IMR-90 (cell line): ENCODE data around the gene GPC5. TPM values are rescaled to one million over a fixed set of nuclear protein-coding genes. Genes with fewer than 3 reads are reported as not detected.

Experiments
- ATAC-seq: fragments of 200-7000 bp; cut with Tn5 transposase; 2 replicates; pipeline ENCODE4 v1.9.1; 2020; ENCODE audit warnings: low read depth, mild to moderate bottlenecking, moderate library complexity
- BruUV-seq: library from RNA; stranded (reverse); fragments of 400-500 nt; replicated peaks from 2 replicates; lab custom pipeline; 2021; lab: Mats Ljungman, UMichigan
- CTCF ChIA-PET: fragments of 300-600 bp; formaldehyde crosslinking; extraction: SDS; loops from one replicate; lab custom pipeline; 2021; ENCODE audit warnings: antibody characterized with exemption; lab: Yijun Ruan, JAX
- POLR2A ChIA-PET: fragments of 300-600 bp; sonication (Branson Sonifier 250); formaldehyde crosslinking; loops from one replicate; lab custom pipeline; 2022; ENCODE audit warnings: antibody characterized with exemption; ENCODE audit not compliant: unreplicated experiment; lab: Charles Lee
- DNase-seq: peaks from one replicate; pipeline ENCODE4 v3.0.0; 2013
- H2AFZ ChIP-seq: replicated peaks from 2 replicates; pipeline ENCODE3; 2013; ENCODE audit warnings: low read length, mild to moderate bottlenecking; ENCODE audit not compliant: poor library complexity
- H2AK5ac ChIP-seq: 2 replicates; pipeline ENCODE4 v1.6.1; 2013; ENCODE audit warnings: low read depth, low read length, inconsistent platforms
- H2AK9ac ChIP-seq: replicated peaks from 2 replicates; pipeline ENCODE3; 2013; ENCODE audit warnings: mild to moderate bottlenecking, low read depth, low read length, moderate library complexity; ENCODE audit not compliant: poor library complexity
- H2BK120ac ChIP-seq: 2 replicates; pipeline ENCODE4 v1.6.1; 2013; ENCODE audit warnings: low read depth, low read length, inconsistent platforms
- H2BK15ac ChIP-seq: 3 replicates; pipeline ENCODE4 v1.6.1; 2013; ENCODE audit warnings: low read depth, low read length, inconsistent platforms
- H2BK20ac ChIP-seq: 2 replicates; pipeline ENCODE4 v1.6.1; 2013; ENCODE audit warnings: low read depth, mild to moderate bottlenecking, inconsistent platforms, low read length, moderate library complexity
- H2BK5ac ChIP-seq: 2 replicates; pipeline ENCODE4 v1.6.1; 2013; ENCODE audit warnings: mild to moderate bottlenecking, low read depth, low read length, inconsistent platforms; ENCODE audit not compliant: poor library complexity, severe bottlenecking
- H3K14ac ChIP-seq: replicated peaks from 2 replicates; pipeline ENCODE4 v1.6.1; 2013; ENCODE audit warnings: low read depth, low read length, inconsistent platforms
- H3K18ac ChIP-seq: 2 replicates; pipeline ENCODE4 v1.6.1; 2013; ENCODE audit warnings: low read depth, low read length, control low read depth
- H3K23ac ChIP-seq: 2 replicates; pipeline ENCODE4 v1.6.1; 2013; ENCODE audit warnings: low read depth, low read length, inconsistent platforms
- H3K27ac ChIP-seq: 2 replicates; pipeline ENCODE4 v1.5.1; 2013; ENCODE audit warnings: mild to moderate bottlenecking, control low read depth, low read length; ENCODE audit not compliant: insufficient read depth
- H3K27me3 ChIP-seq: 2 replicates; pipeline ENCODE4 v1.6.1; 2013; ENCODE audit warnings: low read length; ENCODE audit not compliant: control insufficient read depth, insufficient read depth
- H3K36me3 ChIP-seq: 2 replicates; pipeline ENCODE4 v1.6.1; 2013; ENCODE audit warnings: low read length, mixed read lengths; ENCODE audit not compliant: control insufficient read depth, insufficient read depth
- H3K4ac ChIP-seq: 2 replicates; pipeline ENCODE4 v1.6.1; 2013; ENCODE audit warnings: low read depth, low read length, inconsistent platforms
- H3K4me1 ChIP-seq: 2 replicates; pipeline ENCODE4 v1.6.1; 2013; ENCODE audit warnings: low read length, mixed read lengths; ENCODE audit not compliant: control insufficient read depth, insufficient read depth
- H3K4me2 ChIP-seq: 2 replicates; pipeline ENCODE4 v1.6.1; 2013; ENCODE audit warnings: low read depth, mild to moderate bottlenecking, control low read depth, low read length, moderate library complexity
- H3K4me3 ChIP-seq: 2 replicates; pipeline ENCODE4 v1.5.1; 2013; ENCODE audit warnings: low read depth, mild to moderate bottlenecking, control low read depth, low read length, moderate library complexity; ENCODE audit not compliant: insufficient read depth
- H3K56ac ChIP-seq: 2 replicates; pipeline ENCODE4 v1.6.1; 2013; ENCODE audit warnings: low read length, inconsistent platforms; ENCODE audit not compliant: insufficient read depth; ENCODE audit errors: extremely low read depth
- H3K79me1 ChIP-seq, 2 experiments: 2 replicates each; pipeline ENCODE4 v1.6.1; 2013; ENCODE audit warnings: low read length in 2 of 2, inconsistent platforms in 1 of 2, low read depth in 1 of 2
- H3K9ac ChIP-seq: 2 replicates; pipeline ENCODE4 v1.6.1; 2013; ENCODE audit warnings: low read depth, low read length, control low read depth
- H3K9me1 ChIP-seq: 2 replicates; pipeline ENCODE4 v1.6.1; 2013; ENCODE audit warnings: low read length, inconsistent platforms; ENCODE audit not compliant: insufficient read depth
- H3K9me3 ChIP-seq: 2 replicates; pipeline ENCODE4 v1.6.1; 2013; ENCODE audit warnings: low read length; ENCODE audit not compliant: control insufficient read depth, insufficient read depth
- H4K20me1 ChIP-seq: 2 replicates; pipeline ENCODE4 v1.6.1; 2013; ENCODE audit warnings: low read length, inconsistent platforms; ENCODE audit not compliant: insufficient read depth
- H4K5ac ChIP-seq: 2 replicates; pipeline ENCODE4 v1.6.1; 2013; ENCODE audit warnings: mild to moderate bottlenecking, low read depth, low read length, control low read depth
- H4K8ac ChIP-seq, 2 experiments: 2 replicates each; pipeline ENCODE4 v1.6.1; 2013; ENCODE audit warnings: low read depth in 2 of 2, low read length in 2 of 2, control low read depth in 1 of 2, inconsistent platforms in 1 of 2
- H4K91ac ChIP-seq: 2 replicates; pipeline ENCODE4 v1.6.1; 2013; ENCODE audit warnings: low read depth, low read length, inconsistent platforms; ENCODE audit not compliant: insufficient read depth
- ELK1 ChIP-seq: fragments of 150-350 bp; IDR thresholded peaks from 2 replicates; pipeline ENCODE4 v1.6.1; 2016; ENCODE audit warnings: low read depth, mild to moderate bottlenecking, low read length, moderate library complexity, borderline replicate concordance
- FOS ChIP-seq: fragments of 150-350 bp; IDR thresholded peaks from 2 replicates; pipeline ENCODE4 v1.6.1; 2016; ENCODE audit warnings: low read depth, low read length
- NFE2L2 ChIP-seq: fragments of 150-350 bp; IDR thresholded peaks from 2 replicates; pipeline ENCODE4 v1.6.1; 2016; ENCODE audit warnings: low read depth, mild to moderate bottlenecking, low read length
- POLR2A ChIP-seq: IDR thresholded peaks from 2 replicates; pipeline ENCODE4 v1.6.1; 2012; ENCODE audit warnings: mild to moderate bottlenecking, low read depth, low read length
- SMC3 ChIP-seq: fragments of 150-350 bp; IDR thresholded peaks from 2 replicates; pipeline ENCODE4 v1.6.1; 2016; ENCODE audit warnings: low read depth, mild to moderate bottlenecking, antibody characterized with exemption, low read length, moderate library complexity
- WGBS, 2 experiments: methylation state at CpG; one replicate each; pipeline versions ENCODE4 v1.1.5 to v1.1.7; 2013; ENCODE audit warnings: missing lambda C conversion rate in 2 of 2; ENCODE audit not compliant: insufficient read length in 1 of 2; ENCODE audit errors: extremely low coverage in 2 of 2; 5-methylcytosine and 5-hydroxymethylcytosine counted together
- dilution Hi-C: fragments of 300-500 bp; cut with HindIII; formaldehyde crosslinking; loops from one replicate; pipeline ENCODE4 v1.14.3; 2018; ENCODE audit warnings: low sequenced_read_pairs; ENCODE audit not compliant: unreplicated experiment
- in situ Hi-C: fragments of 300-500 bp; cut with MboI; formaldehyde crosslinking; loops from 3 replicates; pipeline ENCODE4 v1.14.3; 2019; ENCODE audit warnings: low sequenced_read_pairs, inconsistent platforms, mixed read lengths
- intact Hi-C: fragments of 100-400 bp; cut with micrococcal nuclease; formaldehyde crosslinking; loops from 2 replicates; pipeline ENCODE4 v1.10.0; 2022
- polyA plus RNA-seq, 3 experiments: library from polyadenylated mRNA; depleted of rRNA; stranded (reverse); fragments of >200 nt; gene quantifications; 2 replicates each; pipeline ENCODE4 v1.2.3, GENCODE V29; 2012; ENCODE audit warnings: low replicate concordance in 1 of 3
- total RNA-seq: library from RNA; depleted of rRNA; stranded (reverse); fragments of >200 nt; gene quantifications from 2 replicates; pipeline ENCODE4 v1.2.3, GENCODE V29; 2012
- TF ChIP-seq, protein P1 (sequence below): conservative IDR thresholded peaks from 2 replicates; pipeline ENCODE4 v1.5.1; 2012; ENCODE audit warnings: mild to moderate bottlenecking, low read depth, low read length, improper control_type of control experiment

Gene GPC5
- total and polyA plus RNA-seq, 2 of the 4 experiments (the other 2 are of a cell fraction), result 0.94 to 1.8 TPM

DNA sequence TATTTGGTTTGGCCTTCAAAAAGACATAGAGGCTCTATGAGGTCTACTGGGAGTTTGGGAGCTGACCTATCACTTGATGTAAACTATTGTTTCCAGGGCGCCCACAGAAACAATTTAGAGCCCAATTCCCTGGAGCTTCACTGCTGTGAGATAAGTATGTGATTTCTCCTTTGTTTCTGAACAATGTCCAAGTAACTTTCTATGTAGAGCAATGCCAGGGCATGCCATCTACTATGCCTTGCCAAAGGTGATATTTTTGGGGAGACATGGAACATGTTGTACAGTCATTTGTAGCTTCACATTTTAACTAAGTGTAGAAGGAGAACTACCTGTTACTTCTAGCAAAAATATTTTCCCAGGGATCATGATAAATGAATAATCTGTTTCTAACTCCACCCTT is 872.6 kb downstream of the GPC5 start:
- intact Hi-C loops (loop anchor here (5.0 kb wide), 1 partner anchor 1954 kb away; no protein-coding TSS in a partner anchor), dilution Hi-C loops (no loop called here), in situ Hi-C loops (no loop called here)
- H3K23ac ChIP-seq, result no peak overlapping the region
- POLR2A ChIA-PET, result no interaction called here
- H3K4me1 ChIP-seq, result no peaks in the 10 kb centered on the region
- no peak overlapping the region for H2AK9ac ChIP-seq
- no peak overlapping the region for H3K9ac ChIP-seq
- no peak overlapping the region for H3K27ac ChIP-seq
- no peak overlapping the region for H2BK20ac ChIP-seq
- no peak for DNase-seq
- H3K36me3 ChIP-seq, result no peaks in the 10 kb centered on the region
- no peak overlapping the region for H3K14ac ChIP-seq
- BruUV-seq, result no TSS peak
- TF ChIP-seq ELK1, result no peak
- no peak for TF ChIP-seq POLR2A
- TF ChIP-seq NFE2L2, result no peak
- TF ChIP-seq FOS, result no peak
- TF ChIP-seq, protein P1, sequence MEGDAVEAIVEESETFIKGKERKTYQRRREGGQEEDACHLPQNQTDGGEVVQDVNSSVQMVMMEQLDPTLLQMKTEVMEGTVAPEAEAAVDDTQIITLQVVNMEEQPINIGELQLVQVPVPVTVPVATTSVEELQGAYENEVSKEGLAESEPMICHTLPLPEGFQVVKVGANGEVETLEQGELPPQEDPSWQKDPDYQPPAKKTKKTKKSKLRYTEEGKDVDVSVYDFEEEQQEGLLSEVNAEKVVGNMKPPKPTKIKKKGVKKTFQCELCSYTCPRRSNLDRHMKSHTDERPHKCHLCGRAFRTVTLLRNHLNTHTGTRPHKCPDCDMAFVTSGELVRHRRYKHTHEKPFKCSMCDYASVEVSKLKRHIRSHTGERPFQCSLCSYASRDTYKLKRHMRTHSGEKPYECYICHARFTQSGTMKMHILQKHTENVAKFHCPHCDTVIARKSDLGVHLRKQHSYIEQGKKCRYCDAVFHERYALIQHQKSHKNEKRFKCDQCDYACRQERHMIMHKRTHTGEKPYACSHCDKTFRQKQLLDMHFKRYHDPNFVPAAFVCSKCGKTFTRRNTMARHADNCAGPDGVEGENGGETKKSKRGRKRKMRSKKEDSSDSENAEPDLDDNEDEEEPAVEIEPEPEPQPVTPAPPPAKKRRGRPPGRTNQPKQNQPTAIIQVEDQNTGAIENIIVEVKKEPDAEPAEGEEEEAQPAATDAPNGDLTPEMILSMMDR, result no peak
- TF ChIP-seq SMC3, result no peak
- H3K56ac ChIP-seq, result no peak overlapping the region
- no peak overlapping the region for H2AK5ac ChIP-seq
- no CpG with 5 or more reads among the region's 1 CpG for WGBS, 2 experiments
- H3K18ac ChIP-seq, result no peak overlapping the region
- H3K4ac ChIP-seq, result no peak overlapping the region
- H2BK15ac ChIP-seq, result no peak overlapping the region
- H3K9me1 ChIP-seq, result no peaks in the 10 kb centered on the region
- no peak overlapping the region for H2BK120ac ChIP-seq
- no peak overlapping the region for H3K4me2 ChIP-seq
- CTCF ChIA-PET, result no interaction called here
- H4K5ac ChIP-seq, result no peak overlapping the region
- ATAC-seq, result no peak
- H3K4me3 ChIP-seq, result no peak overlapping the region
- H4K20me1 ChIP-seq, result no peaks in the 10 kb centered on the region
- no peaks in the 10 kb centered on the region for H3K27me3 ChIP-seq
- H2AFZ ChIP-seq, result no peak overlapping the region
- no peak overlapping the region for H2BK5ac ChIP-seq
- no peaks in the 10 kb centered on the region for H3K79me1 ChIP-seq
- no peak overlapping the region for H4K8ac ChIP-seq
- no peak overlapping the region for H4K91ac ChIP-seq
- no peaks in the 10 kb centered on the region for H3K9me3 ChIP-seq
